Panc1 (cell line): ENCODE data around the gene ENOPH1.

Source experiments
- POLR2AphosphoS5 ChIP-seq: IDR thresholded peaks from 2 replicates; pipeline ENCODE4 v1.6.1; 2012; ENCODE audit warnings: mild to moderate bottlenecking, low read depth, low read length, moderate library complexity
- TCF7L2 ChIP-seq: IDR thresholded peaks from 2 replicates; pipeline ENCODE4 v1.6.1; 2011; ENCODE audit warnings: mild to moderate bottlenecking, low read depth, low read length, inconsistent platforms
- TF ChIP-seq, protein P1 (sequence below): fragments of 450-650 bp; IDR thresholded peaks from 2 replicates; pipeline ENCODE4 v1.5.1; 2017; ENCODE audit warnings: mild to moderate bottlenecking
- TF ChIP-seq, protein P2 (sequence below), 2 experiments: IDR thresholded peaks; 2 replicates each; pipeline ENCODE4 v1.6.1; 2011 to 2012; ENCODE audit warnings: low read depth in 2 of 2, control low read depth in 1 of 2, low read length in 1 of 2, mild to moderate bottlenecking in 1 of 2, moderate library complexity in 1 of 2; ENCODE audit not compliant: insufficient read depth in 1 of 2

DNA sequence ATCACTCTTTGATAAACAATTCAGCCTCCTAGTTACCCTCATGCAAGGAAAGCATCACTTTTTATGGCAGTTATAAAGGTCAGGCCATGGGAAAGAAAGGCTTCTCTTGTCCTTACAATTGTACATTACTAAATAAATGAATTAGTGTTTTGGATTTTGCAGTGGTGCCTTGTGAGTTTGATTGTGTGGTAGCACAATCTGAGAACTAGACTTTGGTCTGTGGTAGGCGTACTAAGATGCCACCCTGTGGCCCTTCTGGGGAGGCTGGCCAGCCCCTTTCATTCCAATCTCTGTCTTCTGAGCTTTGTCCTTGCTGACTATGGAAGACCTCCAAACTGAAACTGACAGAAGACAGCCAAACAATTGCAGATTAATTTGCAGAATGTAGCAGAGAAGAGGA is 42.0 kb upstream of the ENOPH1 start:
- TF ChIP-seq, protein P1, sequence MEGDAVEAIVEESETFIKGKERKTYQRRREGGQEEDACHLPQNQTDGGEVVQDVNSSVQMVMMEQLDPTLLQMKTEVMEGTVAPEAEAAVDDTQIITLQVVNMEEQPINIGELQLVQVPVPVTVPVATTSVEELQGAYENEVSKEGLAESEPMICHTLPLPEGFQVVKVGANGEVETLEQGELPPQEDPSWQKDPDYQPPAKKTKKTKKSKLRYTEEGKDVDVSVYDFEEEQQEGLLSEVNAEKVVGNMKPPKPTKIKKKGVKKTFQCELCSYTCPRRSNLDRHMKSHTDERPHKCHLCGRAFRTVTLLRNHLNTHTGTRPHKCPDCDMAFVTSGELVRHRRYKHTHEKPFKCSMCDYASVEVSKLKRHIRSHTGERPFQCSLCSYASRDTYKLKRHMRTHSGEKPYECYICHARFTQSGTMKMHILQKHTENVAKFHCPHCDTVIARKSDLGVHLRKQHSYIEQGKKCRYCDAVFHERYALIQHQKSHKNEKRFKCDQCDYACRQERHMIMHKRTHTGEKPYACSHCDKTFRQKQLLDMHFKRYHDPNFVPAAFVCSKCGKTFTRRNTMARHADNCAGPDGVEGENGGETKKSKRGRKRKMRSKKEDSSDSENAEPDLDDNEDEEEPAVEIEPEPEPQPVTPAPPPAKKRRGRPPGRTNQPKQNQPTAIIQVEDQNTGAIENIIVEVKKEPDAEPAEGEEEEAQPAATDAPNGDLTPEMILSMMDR: no peak; the same call in 1 of the 2 replicates
- no peak for TF ChIP-seq POLR2AphosphoS5
- TF ChIP-seq, protein P2, sequence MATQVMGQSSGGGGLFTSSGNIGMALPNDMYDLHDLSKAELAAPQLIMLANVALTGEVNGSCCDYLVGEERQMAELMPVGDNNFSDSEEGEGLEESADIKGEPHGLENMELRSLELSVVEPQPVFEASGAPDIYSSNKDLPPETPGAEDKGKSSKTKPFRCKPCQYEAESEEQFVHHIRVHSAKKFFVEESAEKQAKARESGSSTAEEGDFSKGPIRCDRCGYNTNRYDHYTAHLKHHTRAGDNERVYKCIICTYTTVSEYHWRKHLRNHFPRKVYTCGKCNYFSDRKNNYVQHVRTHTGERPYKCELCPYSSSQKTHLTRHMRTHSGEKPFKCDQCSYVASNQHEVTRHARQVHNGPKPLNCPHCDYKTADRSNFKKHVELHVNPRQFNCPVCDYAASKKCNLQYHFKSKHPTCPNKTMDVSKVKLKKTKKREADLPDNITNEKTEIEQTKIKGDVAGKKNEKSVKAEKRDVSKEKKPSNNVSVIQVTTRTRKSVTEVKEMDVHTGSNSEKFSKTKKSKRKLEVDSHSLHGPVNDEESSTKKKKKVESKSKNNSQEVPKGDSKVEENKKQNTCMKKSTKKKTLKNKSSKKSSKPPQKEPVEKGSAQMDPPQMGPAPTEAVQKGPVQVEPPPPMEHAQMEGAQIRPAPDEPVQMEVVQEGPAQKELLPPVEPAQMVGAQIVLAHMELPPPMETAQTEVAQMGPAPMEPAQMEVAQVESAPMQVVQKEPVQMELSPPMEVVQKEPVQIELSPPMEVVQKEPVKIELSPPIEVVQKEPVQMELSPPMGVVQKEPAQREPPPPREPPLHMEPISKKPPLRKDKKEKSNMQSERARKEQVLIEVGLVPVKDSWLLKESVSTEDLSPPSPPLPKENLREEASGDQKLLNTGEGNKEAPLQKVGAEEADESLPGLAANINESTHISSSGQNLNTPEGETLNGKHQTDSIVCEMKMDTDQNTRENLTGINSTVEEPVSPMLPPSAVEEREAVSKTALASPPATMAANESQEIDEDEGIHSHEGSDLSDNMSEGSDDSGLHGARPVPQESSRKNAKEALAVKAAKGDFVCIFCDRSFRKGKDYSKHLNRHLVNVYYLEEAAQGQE (IDR thresholded peaks at IDR 0.05; ENCODE audit: insufficient read depth in 1 of 2, low read depth in 2 of 2, low read length in 1 of 2): no peak
- TF ChIP-seq TCF7L2: no peak
